HEK293 (cell line): ENCODE results near the gene ANP32B.

Experiments
- CTCF ChIA-PET: fragments of 350-600 bp; formaldehyde crosslinking; extraction: SDS; loops from one replicate; lab custom pipeline; 2021; ENCODE audit warnings: antibody characterized with exemption; lab: Yijun Ruan, JAX
- POLR2A ChIA-PET: fragments of 300-600 bp; formaldehyde crosslinking; extraction: SDS; loops from one replicate; lab custom pipeline; 2020; ENCODE audit warnings: antibody characterized with exemption, inconsistent platforms; lab: Yijun Ruan, JAX
- H3K27ac ChIP-seq: fragments of 200-500 bp; sonication (Bioruptor generic); 2 replicates; pipeline ENCODE4 v1.5.1; 2014; ENCODE audit warnings: low read depth, low read length, control low read depth, inconsistent platforms; ENCODE audit errors: extremely low read depth
- H3K36me3 ChIP-seq, 2 experiments: fragments of 200-500 bp in 1 of 2; sonication (Bioruptor generic) in 1 of 2; 1 replicate in 1 of 2; 2 replicates in 1 of 2; pipeline ENCODE4 v1.5.1; 2014 to 2017; ENCODE audit warnings: inconsistent platforms in 2 of 2, low read length in 2 of 2; ENCODE audit not compliant: control insufficient read depth in 2 of 2, insufficient read depth in 1 of 2
- H3K4me1 ChIP-seq: fragments of 200-500 bp; sonication (Bioruptor generic); 2 replicates; pipeline ENCODE4 v1.5.1; 2014; ENCODE audit warnings: mild to moderate bottlenecking, low read length, inconsistent platforms; ENCODE audit not compliant: control insufficient read depth, insufficient read depth
- H3K4me3 ChIP-seq: 2 replicates; pipeline ENCODE4 v1.5.1; 2011; ENCODE audit warnings: low read depth, mild to moderate bottlenecking, control low read depth, low read length, moderate library complexity
- H3K9me3 ChIP-seq: fragments of 200-500 bp; sonication (Bioruptor generic); 2 replicates; pipeline ENCODE4 v1.5.1; 2014; ENCODE audit warnings: low read depth, low read length, inconsistent platforms; ENCODE audit not compliant: control insufficient read depth, insufficient read depth
- FEZF1 ChIP-seq: fragments of 450-650 bp; formaldehyde crosslinking; IDR thresholded peaks from 2 replicates; pipeline ENCODE4 v1.5.1; 2016; ENCODE audit warnings: missing biosample characterization, missing genetic modification characterization
- GLI4 ChIP-seq: fragments of 450-650 bp; formaldehyde crosslinking; IDR thresholded peaks from 2 replicates; pipeline ENCODE4 v1.5.1; 2016; ENCODE audit warnings: missing biosample characterization, missing genetic modification characterization
- HOXC10 ChIP-seq: sonication (generic); formaldehyde crosslinking; IDR thresholded peaks from 2 replicates; pipeline ENCODE4 v1.8.1; 2023; ENCODE audit warnings: mild to moderate bottlenecking, missing genetic modification reagents
- PBX3 ChIP-seq: sonication (generic); formaldehyde crosslinking; IDR thresholded peaks from 2 replicates; pipeline ENCODE4 v1.8.1; 2022; ENCODE audit warnings: mild to moderate bottlenecking, moderate library complexity, missing genetic modification reagents
- PRDM1 ChIP-seq: fragments of 450-650 bp; formaldehyde crosslinking; IDR thresholded peaks from 2 replicates; pipeline ENCODE4; 2016; ENCODE audit warnings: missing biosample characterization, missing genetic modification characterization
- SALL2 ChIP-seq: fragments of 450-650 bp; formaldehyde crosslinking; IDR thresholded peaks from 2 replicates; pipeline ENCODE4 v1.5.0; 2017; ENCODE audit warnings: missing biosample characterization, mild to moderate bottlenecking, missing genetic modification characterization, borderline replicate concordance
- SETDB1 ChIP-seq: IDR thresholded peaks from one replicate; pipeline ENCODE4 v1.6.1; 2017; ENCODE audit warnings: mild to moderate bottlenecking, low read length, moderate library complexity, mixed read lengths; ENCODE audit not compliant: insufficient read length
- YY1 ChIP-seq: fragments of 450-650 bp; formaldehyde crosslinking; IDR thresholded peaks from 2 replicates; pipeline ENCODE4 v1.5.1; 2018; ENCODE audit warnings: missing biosample characterization, missing genetic modification characterization
- YY2 ChIP-seq: fragments of 450-650 bp; formaldehyde crosslinking; IDR thresholded peaks from 2 replicates; pipeline ENCODE4 v1.5.1; 2016; ENCODE audit warnings: missing biosample characterization, missing genetic modification characterization
- ZBTB20 ChIP-seq: fragments of 450-650 bp; formaldehyde crosslinking; IDR thresholded peaks from 2 replicates; pipeline ENCODE4 v1.5.1; 2016; ENCODE audit warnings: missing biosample characterization, missing genetic modification characterization
- ZFHX2 ChIP-seq: fragments of 450-650 bp; formaldehyde crosslinking; conservative IDR thresholded peaks from 2 replicates; pipeline ENCODE4 v1.5.1; 2016; ENCODE audit warnings: missing biosample characterization, missing genetic modification characterization
- ZFP69B ChIP-seq: fragments of 450-650 bp; formaldehyde crosslinking; IDR thresholded peaks from 2 replicates; pipeline ENCODE4 v1.5.1; 2016; ENCODE audit warnings: missing biosample characterization, missing genetic modification characterization
- ZNF133 ChIP-seq: fragments of 450-650 bp; formaldehyde crosslinking; IDR thresholded peaks from 2 replicates; pipeline ENCODE4 v1.5.1; 2016; ENCODE audit warnings: missing biosample characterization, missing genetic modification characterization
- ZNF140 ChIP-seq: fragments of 450-650 bp; formaldehyde crosslinking; IDR thresholded peaks from 2 replicates; pipeline ENCODE4 v1.5.1; 2016; ENCODE audit warnings: missing biosample characterization, missing genetic modification characterization
- ZNF175 ChIP-seq: fragments of 450-650 bp; formaldehyde crosslinking; IDR thresholded peaks from 2 replicates; pipeline ENCODE4 v1.5.1; 2016; ENCODE audit warnings: missing biosample characterization, missing genetic modification characterization
- ZNF211 ChIP-seq: fragments of 450-650 bp; formaldehyde crosslinking; IDR thresholded peaks from 2 replicates; pipeline ENCODE4 v1.5.1; 2016; ENCODE audit warnings: low read depth, missing biosample characterization, missing genetic modification characterization
- ZNF24 ChIP-seq: fragments of 450-650 bp; formaldehyde crosslinking; IDR thresholded peaks from 2 replicates; pipeline ENCODE4 v1.5.1; 2016; ENCODE audit warnings: missing biosample characterization, missing genetic modification characterization
- ZNF548 ChIP-seq: fragments of 450-650 bp; formaldehyde crosslinking; IDR thresholded peaks from 2 replicates; pipeline ENCODE4 v1.5.1; 2016; ENCODE audit warnings: missing biosample characterization, missing genetic modification characterization
- ZNF558 ChIP-seq: fragments of 450-650 bp; formaldehyde crosslinking; IDR thresholded peaks from 2 replicates; pipeline ENCODE4 v1.5.1; 2016; ENCODE audit warnings: missing biosample characterization, missing genetic modification characterization
- ZNF585B ChIP-seq: fragments of 450-650 bp; formaldehyde crosslinking; IDR thresholded peaks from 2 replicates; pipeline ENCODE4 v1.5.1; 2016; ENCODE audit warnings: missing biosample characterization, missing genetic modification characterization
- ZNF660 ChIP-seq: fragments of 450-650 bp; IDR thresholded peaks from 2 replicates; pipeline ENCODE4 v1.5.1; 2018; ENCODE audit warnings: missing biosample characterization, mild to moderate bottlenecking, missing genetic modification characterization
- ZNF670 ChIP-seq: fragments of 450-650 bp; formaldehyde crosslinking; IDR thresholded peaks from 2 replicates; pipeline ENCODE4 v1.5.1; 2016; ENCODE audit warnings: missing biosample characterization, missing genetic modification characterization, low read depth
- ZNF692 ChIP-seq: fragments of 450-650 bp; formaldehyde crosslinking; IDR thresholded peaks from 2 replicates; pipeline ENCODE4 v1.5.1; 2016; ENCODE audit warnings: missing biosample characterization, missing genetic modification characterization
- ZNF768 ChIP-seq: fragments of 450-650 bp; formaldehyde crosslinking; IDR thresholded peaks from 2 replicates; pipeline ENCODE4 v1.5.1; 2018; ENCODE audit warnings: missing biosample characterization, mild to moderate bottlenecking, missing genetic modification characterization
- ZNF785 ChIP-seq: fragments of 450-650 bp; formaldehyde crosslinking; IDR thresholded peaks from 2 replicates; pipeline ENCODE4 v1.5.1; 2016; ENCODE audit warnings: missing biosample characterization, missing genetic modification characterization
- ZNF830 ChIP-seq: fragments of 450-650 bp; IDR thresholded peaks from 2 replicates; pipeline ENCODE4 v1.5.0; 2018; ENCODE audit warnings: missing biosample characterization, missing genetic modification characterization, low read depth, mild to moderate bottlenecking, moderate library complexity
- ZXDB ChIP-seq: fragments of 450-650 bp; formaldehyde crosslinking; IDR thresholded peaks from 2 replicates; pipeline ENCODE4 v1.5.1; 2016; ENCODE audit warnings: missing biosample characterization, missing genetic modification characterization
- TF ChIP-seq, protein P1 (sequence below): fragments of 450-650 bp; formaldehyde crosslinking; IDR thresholded peaks from 2 replicates; pipeline ENCODE4 v1.5.1; 2016; ENCODE audit warnings: missing biosample characterization, missing genetic modification characterization
- TF ChIP-seq, protein P2 (sequence below): fragments of 450-650 bp; formaldehyde crosslinking; IDR thresholded peaks from 2 replicates; pipeline ENCODE4 v1.5.1; 2016; ENCODE audit warnings: missing biosample characterization, missing genetic modification characterization, borderline replicate concordance
- TF ChIP-seq, protein P3 (sequence below): fragments of 450-650 bp; IDR thresholded peaks from 2 replicates; pipeline ENCODE4 v1.5.1; 2018; ENCODE audit warnings: missing biosample characterization, mild to moderate bottlenecking, missing genetic modification characterization

ANP32B gene

GRCh38 chr9:97984188-97985057 lies 1.3 kb downstream of the ANP32B start:
- ChIA-PET CTCF (interaction anchor here (1.1 kb wide), 1 partner anchor 88 kb away, joined by 3 read pairs; no protein-coding TSS in a partner anchor), POLR2A (interaction anchor here (1.0 to 4.3 kb wide), 3 partner anchors 61 to 280 kb away, joined by 3 to 41 read pairs (median 8); partner anchors contain the start of genes NANS and TRMO)
- H3K36me3 ChIP-seq, result no peaks in the 10 kb centered on the region
- H3K4me3 ChIP-seq, result peak overlapping the region; percentile 93
- peak overlapping the region; percentile 100 for H3K27ac ChIP-seq
- H3K4me1 ChIP-seq, result peaks cover 9% of the 10 kb centered on the region
- H3K9me3 ChIP-seq, result no peaks in the 10 kb centered on the region
- no peak for TF ChIP-seq YY2 (tag by site-specific recombination)
- no peak for TF ChIP-seq ZNF140 (tag by site-specific recombination)
- peak; percentile 75 for TF ChIP-seq YY1 (tag by site-specific recombination)
- no peak for TF ChIP-seq GLI4 (tag by site-specific recombination)
- TF ChIP-seq PBX3 (CRISPR knock-in tag), result 0 out of 2 replicates have a peak, but pooled peaks have one; percentile 67
- TF ChIP-seq ZNF133 (tag by site-specific recombination), result no peak
- TF ChIP-seq, protein P1, sequence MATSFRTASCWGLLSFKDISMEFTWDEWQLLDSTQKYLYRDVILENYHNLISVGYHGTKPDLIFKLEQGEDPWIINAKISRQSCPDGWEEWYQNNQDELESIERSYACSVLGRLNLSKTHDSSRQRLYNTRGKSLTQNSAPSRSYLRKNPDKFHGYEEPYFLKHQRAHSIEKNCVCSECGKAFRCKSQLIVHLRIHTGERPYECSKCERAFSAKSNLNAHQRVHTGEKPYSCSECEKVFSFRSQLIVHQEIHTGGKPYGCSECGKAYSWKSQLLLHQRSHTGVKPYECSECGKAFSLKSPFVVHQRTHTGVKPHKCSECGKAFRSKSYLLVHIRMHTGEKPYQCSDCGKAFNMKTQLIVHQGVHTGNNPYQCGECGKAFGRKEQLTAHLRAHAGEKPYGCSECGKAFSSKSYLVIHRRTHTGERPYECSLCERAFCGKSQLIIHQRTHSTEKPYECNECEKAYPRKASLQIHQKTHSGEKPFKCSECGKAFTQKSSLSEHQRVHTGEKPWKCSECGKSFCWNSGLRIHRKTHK (tag by site-specific recombination), result no peak
- no peak for TF ChIP-seq ZNF830
- no peak for TF ChIP-seq SETDB1
- TF ChIP-seq ZNF24 (tag by site-specific recombination), result no peak
- 0 out of 2 replicates have a peak, but pooled peaks have one; percentile 5 for TF ChIP-seq ZNF660 (tag by site-specific recombination)
- TF ChIP-seq ZNF585B (tag by site-specific recombination), result no peak
- no peak for TF ChIP-seq ZNF211 (tag by site-specific recombination)
- no peak for TF ChIP-seq SALL2
- TF ChIP-seq ZNF670 (tag by site-specific recombination), result no peak
- peak; percentile 46 for TF ChIP-seq ZFP69B (tag by site-specific recombination)
- TF ChIP-seq ZBTB20, result peak; percentile 51; the same call in 1 of the 2 replicates
- TF ChIP-seq ZNF175, result no peak
- TF ChIP-seq, protein P2, sequence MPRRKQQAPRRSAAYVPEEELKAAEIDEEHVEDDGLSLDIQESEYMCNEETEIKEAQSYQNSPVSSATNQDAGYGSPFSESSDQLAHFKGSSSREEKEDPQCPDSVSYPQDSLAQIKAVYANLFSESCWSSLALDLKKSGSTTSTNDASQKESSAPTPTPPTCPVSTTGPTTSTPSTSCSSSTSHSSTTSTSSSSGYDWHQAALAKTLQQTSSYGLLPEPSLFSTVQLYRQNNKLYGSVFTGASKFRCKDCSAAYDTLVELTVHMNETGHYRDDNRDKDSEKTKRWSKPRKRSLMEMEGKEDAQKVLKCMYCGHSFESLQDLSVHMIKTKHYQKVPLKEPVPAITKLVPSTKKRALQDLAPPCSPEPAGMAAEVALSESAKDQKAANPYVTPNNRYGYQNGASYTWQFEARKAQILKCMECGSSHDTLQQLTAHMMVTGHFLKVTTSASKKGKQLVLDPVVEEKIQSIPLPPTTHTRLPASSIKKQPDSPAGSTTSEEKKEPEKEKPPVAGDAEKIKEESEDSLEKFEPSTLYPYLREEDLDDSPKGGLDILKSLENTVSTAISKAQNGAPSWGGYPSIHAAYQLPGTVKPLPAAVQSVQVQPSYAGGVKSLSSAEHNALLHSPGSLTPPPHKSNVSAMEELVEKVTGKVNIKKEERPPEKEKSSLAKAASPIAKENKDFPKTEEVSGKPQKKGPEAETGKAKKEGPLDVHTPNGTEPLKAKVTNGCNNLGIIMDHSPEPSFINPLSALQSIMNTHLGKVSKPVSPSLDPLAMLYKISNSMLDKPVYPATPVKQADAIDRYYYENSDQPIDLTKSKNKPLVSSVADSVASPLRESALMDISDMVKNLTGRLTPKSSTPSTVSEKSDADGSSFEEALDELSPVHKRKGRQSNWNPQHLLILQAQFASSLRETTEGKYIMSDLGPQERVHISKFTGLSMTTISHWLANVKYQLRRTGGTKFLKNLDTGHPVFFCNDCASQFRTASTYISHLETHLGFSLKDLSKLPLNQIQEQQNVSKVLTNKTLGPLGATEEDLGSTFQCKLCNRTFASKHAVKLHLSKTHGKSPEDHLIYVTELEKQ (tag by site-specific recombination), result no peak
- no peak for TF ChIP-seq ZNF558 (tag by site-specific recombination)
- no peak for TF ChIP-seq ZNF548
- TF ChIP-seq, protein P3, sequence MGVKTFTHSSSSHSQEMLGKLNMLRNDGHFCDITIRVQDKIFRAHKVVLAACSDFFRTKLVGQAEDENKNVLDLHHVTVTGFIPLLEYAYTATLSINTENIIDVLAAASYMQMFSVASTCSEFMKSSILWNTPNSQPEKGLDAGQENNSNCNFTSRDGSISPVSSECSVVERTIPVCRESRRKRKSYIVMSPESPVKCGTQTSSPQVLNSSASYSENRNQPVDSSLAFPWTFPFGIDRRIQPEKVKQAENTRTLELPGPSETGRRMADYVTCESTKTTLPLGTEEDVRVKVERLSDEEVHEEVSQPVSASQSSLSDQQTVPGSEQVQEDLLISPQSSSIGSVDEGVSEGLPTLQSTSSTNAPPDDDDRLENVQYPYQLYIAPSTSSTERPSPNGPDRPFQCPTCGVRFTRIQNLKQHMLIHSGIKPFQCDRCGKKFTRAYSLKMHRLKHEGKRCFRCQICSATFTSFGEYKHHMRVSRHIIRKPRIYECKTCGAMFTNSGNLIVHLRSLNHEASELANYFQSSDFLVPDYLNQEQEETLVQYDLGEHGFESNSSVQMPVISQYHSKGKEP (tag by site-specific recombination), result no peak
- TF ChIP-seq ZNF768, result no peak
- TF ChIP-seq ZNF692 (tag by site-specific recombination), result peak; percentile 90
- no peak for TF ChIP-seq PRDM1 (tag by site-specific recombination)
- TF ChIP-seq ZNF785 (tag by site-specific recombination), result no peak
- TF ChIP-seq ZXDB (tag by site-specific recombination), result peak; percentile 44; the same call in 1 of the 2 replicates
- TF ChIP-seq ZFHX2 (tag by site-specific recombination), result peak; percentile 80
- TF ChIP-seq HOXC10 (CRISPR knock-in tag), result no peak
- TF ChIP-seq FEZF1 (tag by site-specific recombination), result no peak
